IMR-90 (cell line): ENCODE results near the gene HNMT. TPM values are rescaled to one million over a fixed set of nuclear protein-coding genes. Genes with fewer than 3 reads are reported as not detected.

Experiments used
- ATAC-seq: fragments of 200-7000 bp; cut with Tn5 transposase; 2 replicates; pipeline ENCODE4 v1.9.1; 2020; ENCODE audit warnings: low read depth, mild to moderate bottlenecking, moderate library complexity
- BruUV-seq: library from RNA; stranded (reverse); fragments of 400-500 nt; replicated peaks from 2 replicates; lab custom pipeline; 2021; lab: Mats Ljungman, UMichigan
- CTCF ChIA-PET: fragments of 300-600 bp; formaldehyde crosslinking; extraction: SDS; loops from one replicate; lab custom pipeline; 2021; ENCODE audit warnings: antibody characterized with exemption; lab: Yijun Ruan, JAX
- POLR2A ChIA-PET: fragments of 300-600 bp; sonication (Branson Sonifier 250); formaldehyde crosslinking; loops from one replicate; lab custom pipeline; 2022; ENCODE audit warnings: antibody characterized with exemption; ENCODE audit not compliant: unreplicated experiment; lab: Charles Lee
- DNase-seq: peaks from one replicate; pipeline ENCODE4 v3.0.0; 2013
- H2AFZ ChIP-seq: replicated peaks from 2 replicates; pipeline ENCODE3; 2013; ENCODE audit warnings: low read length, mild to moderate bottlenecking; ENCODE audit not compliant: poor library complexity
- H2AK5ac ChIP-seq: 2 replicates; pipeline ENCODE4 v1.6.1; 2013; ENCODE audit warnings: low read depth, low read length, inconsistent platforms
- H2AK9ac ChIP-seq: replicated peaks from 2 replicates; pipeline ENCODE3; 2013; ENCODE audit warnings: mild to moderate bottlenecking, low read depth, low read length, moderate library complexity; ENCODE audit not compliant: poor library complexity
- H2BK120ac ChIP-seq: 2 replicates; pipeline ENCODE4 v1.6.1; 2013; ENCODE audit warnings: low read depth, low read length, inconsistent platforms
- H2BK15ac ChIP-seq: 3 replicates; pipeline ENCODE4 v1.6.1; 2013; ENCODE audit warnings: low read depth, low read length, inconsistent platforms
- H2BK20ac ChIP-seq: 2 replicates; pipeline ENCODE4 v1.6.1; 2013; ENCODE audit warnings: low read depth, mild to moderate bottlenecking, inconsistent platforms, low read length, moderate library complexity
- H2BK5ac ChIP-seq: 2 replicates; pipeline ENCODE4 v1.6.1; 2013; ENCODE audit warnings: mild to moderate bottlenecking, low read depth, low read length, inconsistent platforms; ENCODE audit not compliant: poor library complexity, severe bottlenecking
- H3K14ac ChIP-seq: replicated peaks from 2 replicates; pipeline ENCODE4 v1.6.1; 2013; ENCODE audit warnings: low read depth, low read length, inconsistent platforms
- H3K18ac ChIP-seq: 2 replicates; pipeline ENCODE4 v1.6.1; 2013; ENCODE audit warnings: low read depth, low read length, control low read depth
- H3K23ac ChIP-seq: 2 replicates; pipeline ENCODE4 v1.6.1; 2013; ENCODE audit warnings: low read depth, low read length, inconsistent platforms
- H3K27ac ChIP-seq: 2 replicates; pipeline ENCODE4 v1.5.1; 2013; ENCODE audit warnings: mild to moderate bottlenecking, control low read depth, low read length; ENCODE audit not compliant: insufficient read depth
- H3K27me3 ChIP-seq: 2 replicates; pipeline ENCODE4 v1.6.1; 2013; ENCODE audit warnings: low read length; ENCODE audit not compliant: control insufficient read depth, insufficient read depth
- H3K36me3 ChIP-seq: 2 replicates; pipeline ENCODE4 v1.6.1; 2013; ENCODE audit warnings: low read length, mixed read lengths; ENCODE audit not compliant: control insufficient read depth, insufficient read depth
- H3K4ac ChIP-seq: 2 replicates; pipeline ENCODE4 v1.6.1; 2013; ENCODE audit warnings: low read depth, low read length, inconsistent platforms
- H3K4me1 ChIP-seq: 2 replicates; pipeline ENCODE4 v1.6.1; 2013; ENCODE audit warnings: low read length, mixed read lengths; ENCODE audit not compliant: control insufficient read depth, insufficient read depth
- H3K4me2 ChIP-seq: 2 replicates; pipeline ENCODE4 v1.6.1; 2013; ENCODE audit warnings: low read depth, mild to moderate bottlenecking, control low read depth, low read length, moderate library complexity
- H3K4me3 ChIP-seq: 2 replicates; pipeline ENCODE4 v1.5.1; 2013; ENCODE audit warnings: low read depth, mild to moderate bottlenecking, control low read depth, low read length, moderate library complexity; ENCODE audit not compliant: insufficient read depth
- H3K56ac ChIP-seq: 2 replicates; pipeline ENCODE4 v1.6.1; 2013; ENCODE audit warnings: low read length, inconsistent platforms; ENCODE audit not compliant: insufficient read depth; ENCODE audit errors: extremely low read depth
- H3K79me1 ChIP-seq, 2 experiments: 2 replicates each; pipeline ENCODE4 v1.6.1; 2013; ENCODE audit warnings: low read length in 2 of 2, inconsistent platforms in 1 of 2, low read depth in 1 of 2
- H3K9ac ChIP-seq: 2 replicates; pipeline ENCODE4 v1.6.1; 2013; ENCODE audit warnings: low read depth, low read length, control low read depth
- H3K9me1 ChIP-seq: 2 replicates; pipeline ENCODE4 v1.6.1; 2013; ENCODE audit warnings: low read length, inconsistent platforms; ENCODE audit not compliant: insufficient read depth
- H3K9me3 ChIP-seq: 2 replicates; pipeline ENCODE4 v1.6.1; 2013; ENCODE audit warnings: low read length; ENCODE audit not compliant: control insufficient read depth, insufficient read depth
- H4K20me1 ChIP-seq: 2 replicates; pipeline ENCODE4 v1.6.1; 2013; ENCODE audit warnings: low read length, inconsistent platforms; ENCODE audit not compliant: insufficient read depth
- H4K5ac ChIP-seq: 2 replicates; pipeline ENCODE4 v1.6.1; 2013; ENCODE audit warnings: mild to moderate bottlenecking, low read depth, low read length, control low read depth
- H4K8ac ChIP-seq, 2 experiments: 2 replicates each; pipeline ENCODE4 v1.6.1; 2013; ENCODE audit warnings: low read depth in 2 of 2, low read length in 2 of 2, control low read depth in 1 of 2, inconsistent platforms in 1 of 2
- H4K91ac ChIP-seq: 2 replicates; pipeline ENCODE4 v1.6.1; 2013; ENCODE audit warnings: low read depth, low read length, inconsistent platforms; ENCODE audit not compliant: insufficient read depth
- BHLHE40 ChIP-seq: fragments of 150-350 bp; IDR thresholded peaks from 2 replicates; pipeline ENCODE4 v1.6.1; 2016; ENCODE audit warnings: mild to moderate bottlenecking, low read depth, low read length
- CTCF ChIP-seq: conservative IDR thresholded peaks from 2 replicates; pipeline ENCODE4 v1.5.1; 2012; ENCODE audit warnings: mild to moderate bottlenecking, low read depth, low read length, improper control_type of control experiment
- ELK1 ChIP-seq: fragments of 150-350 bp; IDR thresholded peaks from 2 replicates; pipeline ENCODE4 v1.6.1; 2016; ENCODE audit warnings: low read depth, mild to moderate bottlenecking, low read length, moderate library complexity, borderline replicate concordance
- FOS ChIP-seq: fragments of 150-350 bp; IDR thresholded peaks from 2 replicates; pipeline ENCODE4 v1.6.1; 2016; ENCODE audit warnings: low read depth, low read length
- MAFK ChIP-seq: IDR thresholded peaks from 2 replicates; pipeline ENCODE4 v1.6.1; 2012; ENCODE audit warnings: low read depth, low read length, improper control_type of control experiment
- MXI1 ChIP-seq: IDR thresholded peaks from 2 replicates; pipeline ENCODE4 v1.6.1; 2012; ENCODE audit warnings: low read depth, mild to moderate bottlenecking, low read length, moderate library complexity, borderline replicate concordance
- POLR2A ChIP-seq: IDR thresholded peaks from 2 replicates; pipeline ENCODE4 v1.6.1; 2012; ENCODE audit warnings: mild to moderate bottlenecking, low read depth, low read length
- RAD21 ChIP-seq: IDR thresholded peaks from 2 replicates; pipeline ENCODE4 v1.6.1; 2012; ENCODE audit warnings: low read length, improper control_type of control experiment
- WGBS, 2 experiments: methylation state at CpG; one replicate each; pipeline versions ENCODE4 v1.1.5 to v1.1.7; 2013; ENCODE audit warnings: missing lambda C conversion rate in 2 of 2; ENCODE audit not compliant: insufficient read length in 1 of 2; ENCODE audit errors: extremely low coverage in 2 of 2; 5-methylcytosine and 5-hydroxymethylcytosine counted together
- dilution Hi-C: fragments of 300-500 bp; cut with HindIII; formaldehyde crosslinking; loops from one replicate; pipeline ENCODE4 v1.14.3; 2018; ENCODE audit warnings: low sequenced_read_pairs; ENCODE audit not compliant: unreplicated experiment
- in situ Hi-C: fragments of 300-500 bp; cut with MboI; formaldehyde crosslinking; loops from 3 replicates; pipeline ENCODE4 v1.14.3; 2019; ENCODE audit warnings: low sequenced_read_pairs, inconsistent platforms, mixed read lengths
- intact Hi-C: fragments of 100-400 bp; cut with micrococcal nuclease; formaldehyde crosslinking; loops from 2 replicates; pipeline ENCODE4 v1.10.0; 2022
- polyA plus RNA-seq, 3 experiments: library from polyadenylated mRNA; depleted of rRNA; stranded (reverse); fragments of >200 nt; gene quantifications; 2 replicates each; pipeline ENCODE4 v1.2.3, GENCODE V29; 2012; ENCODE audit warnings: low replicate concordance in 1 of 3
- total RNA-seq: library from RNA; depleted of rRNA; stranded (reverse); fragments of >200 nt; gene quantifications from 2 replicates; pipeline ENCODE4 v1.2.3, GENCODE V29; 2012

The HNMT gene
- total and polyA plus RNA-seq, 2 of the 4 experiments (the other 2 are of a cell fraction): 6.4 to 14.2 TPM

GRCh38 chr2:138058427-138058826, 94.2 kb downstream of the HNMT start:
- H3K9me1 ChIP-seq: no peaks in the 10 kb centered on the region
- no peaks in the 10 kb centered on the region for H3K4me1 ChIP-seq
- intact Hi-C loops: no loop called here
- H3K18ac ChIP-seq: no peak overlapping the region
- H2BK120ac ChIP-seq: no peak overlapping the region
- POLR2A ChIA-PET: no interaction called here
- ATAC-seq (no peak), DNase-seq (no peak)
- no peak overlapping the region for H3K27ac ChIP-seq
- no peaks in the 10 kb centered on the region for H3K27me3 ChIP-seq
- TF ChIP-seq RAD21 (no peak), CTCF (no peak), MXI1 (no peak), POLR2A (no peak), ELK1 (no peak), MAFK (no peak), BHLHE40 (no peak), FOS (no peak)
- no peak overlapping the region for H4K91ac ChIP-seq
- H2BK20ac ChIP-seq: no peak overlapping the region
- CTCF ChIA-PET: interaction anchor here (0.6 kb wide), 1 partner anchor 22 kb away, joined by 3 read pairs; no protein-coding TSS in a partner anchor
- no peak overlapping the region for H3K9ac ChIP-seq
- dilution Hi-C loops: no loop called here
- H2AK9ac ChIP-seq: no peak overlapping the region
- H3K56ac ChIP-seq: no peak overlapping the region
- H2AK5ac ChIP-seq: no peak overlapping the region
- no peaks in the 10 kb centered on the region for H3K79me1 ChIP-seq
- no peak overlapping the region for H2BK5ac ChIP-seq
- no peak overlapping the region for H3K14ac ChIP-seq
- H3K4me2 ChIP-seq: no peak overlapping the region
- H4K5ac ChIP-seq: no peak overlapping the region
- H2BK15ac ChIP-seq: no peak overlapping the region
- in situ Hi-C loops: no loop called here
- H4K20me1 ChIP-seq: no peaks in the 10 kb centered on the region
- H3K4me3 ChIP-seq: no peak overlapping the region
- H4K8ac ChIP-seq: no peak overlapping the region
- BruUV-seq: no TSS peak
- H3K4ac ChIP-seq: no peak overlapping the region
- H2AFZ ChIP-seq: no peak overlapping the region
- no peak overlapping the region for H3K23ac ChIP-seq
- H3K36me3 ChIP-seq: no peaks in the 10 kb centered on the region
- no peaks in the 10 kb centered on the region for H3K9me3 ChIP-seq
- WGBS, 2 experiments: no CpG with 5 or more reads among the region's 1 CpG
